ENCODE measurements around the gene SMIM5. TPM values are rescaled to one million over a fixed set of nuclear protein-coding genes. Genes with fewer than 3 reads are reported as not detected.

The SMIM5 gene
- total and polyA plus RNA-seq, 2 of the 13 experiments (the other 11 are each of a cell fraction or from before 2014, with no cell fraction given), result not detected

DNA sequence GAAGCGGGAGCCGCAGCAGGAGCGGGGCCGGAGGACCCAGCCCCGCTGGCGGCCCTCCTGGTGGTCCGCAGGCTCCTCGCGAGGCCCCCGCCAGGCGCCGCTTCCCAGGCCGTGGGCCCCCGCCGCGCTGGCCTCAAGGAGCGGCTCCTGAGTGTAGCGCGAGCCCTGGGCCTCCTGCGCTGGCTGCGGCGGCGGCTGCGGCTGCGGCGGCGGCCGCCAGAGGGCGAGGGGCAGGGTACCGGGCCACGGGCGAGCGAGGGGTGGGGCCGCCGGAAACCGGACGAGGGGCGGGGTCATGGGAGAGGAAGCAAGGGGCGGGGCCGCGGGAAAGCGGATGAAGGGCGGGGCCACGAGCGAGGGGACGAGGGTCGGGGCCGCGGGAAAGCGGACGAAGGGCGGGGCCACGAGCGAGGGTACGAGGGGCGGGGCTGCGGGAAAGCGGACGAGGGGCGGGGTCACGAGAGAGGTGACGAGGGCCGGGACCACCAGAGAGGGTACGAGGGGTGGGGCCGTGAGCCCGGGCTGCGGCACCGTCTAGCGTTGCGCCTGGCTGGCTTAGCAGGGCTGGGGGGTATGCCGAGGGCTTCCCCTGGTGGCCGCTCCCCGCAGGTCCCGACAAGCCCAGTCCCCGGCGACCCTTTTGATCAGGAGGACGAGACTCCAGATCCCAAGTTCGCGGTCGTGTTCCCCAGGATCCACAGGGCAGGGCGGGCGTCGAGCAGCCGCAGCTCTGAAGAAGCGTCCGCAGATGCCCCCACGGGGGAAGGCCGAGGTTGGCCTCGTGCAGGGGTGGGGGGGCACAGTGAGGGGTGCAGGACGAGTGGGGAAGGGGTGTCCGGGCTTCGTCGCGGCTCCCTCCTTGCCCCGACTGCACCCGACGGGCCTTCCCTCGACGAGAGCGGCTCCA, 44.0 kb upstream of the SMIM5 start (continued):
- TF ChIP-seq, protein P1, sequence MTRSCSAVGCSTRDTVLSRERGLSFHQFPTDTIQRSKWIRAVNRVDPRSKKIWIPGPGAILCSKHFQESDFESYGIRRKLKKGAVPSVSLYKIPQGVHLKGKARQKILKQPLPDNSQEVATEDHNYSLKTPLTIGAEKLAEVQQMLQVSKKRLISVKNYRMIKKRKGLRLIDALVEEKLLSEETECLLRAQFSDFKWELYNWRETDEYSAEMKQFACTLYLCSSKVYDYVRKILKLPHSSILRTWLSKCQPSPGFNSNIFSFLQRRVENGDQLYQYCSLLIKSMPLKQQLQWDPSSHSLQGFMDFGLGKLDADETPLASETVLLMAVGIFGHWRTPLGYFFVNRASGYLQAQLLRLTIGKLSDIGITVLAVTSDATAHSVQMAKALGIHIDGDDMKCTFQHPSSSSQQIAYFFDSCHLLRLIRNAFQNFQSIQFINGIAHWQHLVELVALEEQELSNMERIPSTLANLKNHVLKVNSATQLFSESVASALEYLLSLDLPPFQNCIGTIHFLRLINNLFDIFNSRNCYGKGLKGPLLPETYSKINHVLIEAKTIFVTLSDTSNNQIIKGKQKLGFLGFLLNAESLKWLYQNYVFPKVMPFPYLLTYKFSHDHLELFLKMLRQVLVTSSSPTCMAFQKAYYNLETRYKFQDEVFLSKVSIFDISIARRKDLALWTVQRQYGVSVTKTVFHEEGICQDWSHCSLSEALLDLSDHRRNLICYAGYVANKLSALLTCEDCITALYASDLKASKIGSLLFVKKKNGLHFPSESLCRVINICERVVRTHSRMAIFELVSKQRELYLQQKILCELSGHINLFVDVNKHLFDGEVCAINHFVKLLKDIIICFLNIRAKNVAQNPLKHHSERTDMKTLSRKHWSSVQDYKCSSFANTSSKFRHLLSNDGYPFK (CRISPR knock-in tag; IDR thresholded peaks at IDR 0.05; ENCODE audit: borderline replicate concordance), result peak; percentile 26; the same call in 1 of the 2 replicates
- TF ChIP-seq ZNF235 (CRISPR knock-in tag; IDR thresholded peaks at IDR 0.05; ENCODE audit: borderline replicate concordance), result no peak
- TF ChIP-seq DBP (CRISPR knock-in tag; IDR thresholded peaks at IDR 0.05; ENCODE audit: not compliant biosample characterization), result no peak
- 0 out of 2 replicates have a peak, but pooled peaks have one; percentile 34 for TF ChIP-seq ZNF510 (CRISPR knock-in tag; IDR thresholded peaks at IDR 0.05; ENCODE audit: low read depth)
- TF ChIP-seq ZNF326 (CRISPR knock-in tag; IDR thresholded peaks at IDR 0.05; ENCODE audit: borderline replicate concordance), result no peak
- TF ChIP-seq, protein P2, sequence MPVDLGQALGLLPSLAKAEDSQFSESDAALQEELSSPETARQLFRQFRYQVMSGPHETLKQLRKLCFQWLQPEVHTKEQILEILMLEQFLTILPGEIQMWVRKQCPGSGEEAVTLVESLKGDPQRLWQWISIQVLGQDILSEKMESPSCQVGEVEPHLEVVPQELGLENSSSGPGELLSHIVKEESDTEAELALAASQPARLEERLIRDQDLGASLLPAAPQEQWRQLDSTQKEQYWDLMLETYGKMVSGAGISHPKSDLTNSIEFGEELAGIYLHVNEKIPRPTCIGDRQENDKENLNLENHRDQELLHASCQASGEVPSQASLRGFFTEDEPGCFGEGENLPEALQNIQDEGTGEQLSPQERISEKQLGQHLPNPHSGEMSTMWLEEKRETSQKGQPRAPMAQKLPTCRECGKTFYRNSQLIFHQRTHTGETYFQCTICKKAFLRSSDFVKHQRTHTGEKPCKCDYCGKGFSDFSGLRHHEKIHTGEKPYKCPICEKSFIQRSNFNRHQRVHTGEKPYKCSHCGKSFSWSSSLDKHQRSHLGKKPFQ (CRISPR knock-in tag; IDR thresholded peaks at IDR 0.05; ENCODE audit: insufficient replicate concordance), result no peak
- no peak for TF ChIP-seq ZNF570 (CRISPR knock-in tag; IDR thresholded peaks at IDR 0.05; ENCODE audit: borderline replicate concordance)
- no peak for TF ChIP-seq MED13 (CRISPR knock-in tag; IDR thresholded peaks at IDR 0.05)
- TF ChIP-seq ZNF205 (CRISPR knock-in tag; IDR thresholded peaks at IDR 0.05), result no peak
- TF ChIP-seq GPN1 (CRISPR knock-in tag; IDR thresholded peaks at IDR 0.05; ENCODE audit: borderline replicate concordance), result no peak
- TF ChIP-seq ZSCAN25 (CRISPR knock-in tag; IDR thresholded peaks at IDR 0.05), result 0 out of 2 replicates have a peak, but pooled peaks have one; percentile 38
- TF ChIP-seq ARHGAP35 (CRISPR knock-in tag; IDR thresholded peaks at IDR 0.05; ENCODE audit: borderline replicate concordance), result no peak
- no peak for TF ChIP-seq HNF1B (CRISPR knock-in tag; IDR thresholded peaks at IDR 0.05)
- TF ChIP-seq, protein P3, sequence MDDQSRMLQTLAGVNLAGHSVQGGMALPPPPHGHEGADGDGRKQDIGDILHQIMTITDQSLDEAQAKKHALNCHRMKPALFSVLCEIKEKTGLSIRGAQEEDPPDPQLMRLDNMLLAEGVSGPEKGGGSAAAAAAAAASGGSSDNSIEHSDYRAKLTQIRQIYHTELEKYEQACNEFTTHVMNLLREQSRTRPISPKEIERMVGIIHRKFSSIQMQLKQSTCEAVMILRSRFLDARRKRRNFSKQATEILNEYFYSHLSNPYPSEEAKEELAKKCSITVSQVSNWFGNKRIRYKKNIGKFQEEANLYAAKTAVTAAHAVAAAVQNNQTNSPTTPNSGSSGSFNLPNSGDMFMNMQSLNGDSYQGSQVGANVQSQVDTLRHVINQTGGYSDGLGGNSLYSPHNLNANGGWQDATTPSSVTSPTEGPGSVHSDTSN (CRISPR knock-in tag; IDR thresholded peaks at IDR 0.05; ENCODE audit: borderline replicate concordance), result no peak
- TF ChIP-seq ZFAT (CRISPR knock-in tag; conservative IDR thresholded peaks at IDR 0.05), result no peak
- TF ChIP-seq STAT5B (CRISPR knock-in tag; IDR thresholded peaks at IDR 0.05), result no peak
- TF ChIP-seq, protein P4, sequence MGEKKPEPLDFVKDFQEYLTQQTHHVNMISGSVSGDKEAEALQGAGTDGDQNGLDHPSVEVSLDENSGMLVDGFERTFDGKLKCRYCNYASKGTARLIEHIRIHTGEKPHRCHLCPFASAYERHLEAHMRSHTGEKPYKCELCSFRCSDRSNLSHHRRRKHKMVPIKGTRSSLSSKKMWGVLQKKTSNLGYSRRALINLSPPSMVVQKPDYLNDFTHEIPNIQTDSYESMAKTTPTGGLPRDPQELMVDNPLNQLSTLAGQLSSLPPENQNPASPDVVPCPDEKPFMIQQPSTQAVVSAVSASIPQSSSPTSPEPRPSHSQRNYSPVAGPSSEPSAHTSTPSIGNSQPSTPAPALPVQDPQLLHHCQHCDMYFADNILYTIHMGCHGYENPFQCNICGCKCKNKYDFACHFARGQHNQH (CRISPR knock-in tag; IDR thresholded peaks at IDR 0.05), result no peak; the same call in 1 of the 2 replicates
- TF ChIP-seq RFXAP (CRISPR knock-in tag; IDR thresholded peaks at IDR 0.05; ENCODE audit: borderline replicate concordance), result no peak

Data from HepG2 (cell line).